ENCODE results near the gene TRMT112. TPM values are rescaled to one million over a fixed set of nuclear protein-coding genes. Genes with fewer than 3 reads are reported as not detected.
A peak's percentile ranks its signal among the peaks of the same experiment; 100 is the strongest.

The TRMT112 gene
- total RNA-seq, 2 donors from 2014 or later: 157 to 218 TPM

DNA sequence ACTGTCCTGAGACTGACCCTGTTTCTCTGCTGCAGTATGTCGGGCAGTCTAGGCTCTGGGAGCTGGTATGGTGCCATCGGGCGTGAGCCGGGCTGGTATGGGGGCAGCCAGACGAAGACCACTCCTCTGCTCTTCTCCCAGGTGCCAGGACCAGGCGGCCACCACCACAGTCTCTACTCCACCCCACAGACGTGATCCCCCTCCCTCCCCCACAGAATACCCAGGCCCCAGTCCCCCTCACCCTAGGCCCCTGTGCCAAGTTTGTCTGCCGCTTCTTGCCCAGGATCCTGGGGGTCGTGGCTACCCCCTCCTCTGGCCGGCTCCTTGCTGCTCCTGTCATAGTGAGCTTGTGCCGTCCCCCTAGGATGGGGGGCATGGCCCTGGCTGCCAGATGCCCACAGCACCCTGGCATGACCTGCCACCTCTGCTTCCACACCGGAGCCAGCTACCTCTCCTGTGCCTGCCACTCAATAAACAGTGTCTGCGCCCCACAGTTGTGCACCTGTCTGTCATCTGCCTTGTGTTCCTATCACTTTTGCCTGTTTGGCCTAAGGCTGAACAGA, 28.3 kb downstream of the TRMT112 start:
- H3K27me3 Mint-ChIP-seq: peaks cover 4% of the 10 kb centered on the region
- H3K9me3 Mint-ChIP-seq: no peaks in the 10 kb centered on the region
- no peak overlapping the region for H3K27ac Mint-ChIP-seq
- peaks cover 5% of the 10 kb centered on the region for H3K4me1 Mint-ChIP-seq
- no peak overlapping the region for H3K4me3 Mint-ChIP-seq
- no peak for ATAC-seq (replicated peaks)
- H3K36me3 Mint-ChIP-seq (ENCODE audit: low read depth): peaks cover 6% of the 10 kb centered on the region

DNA sequence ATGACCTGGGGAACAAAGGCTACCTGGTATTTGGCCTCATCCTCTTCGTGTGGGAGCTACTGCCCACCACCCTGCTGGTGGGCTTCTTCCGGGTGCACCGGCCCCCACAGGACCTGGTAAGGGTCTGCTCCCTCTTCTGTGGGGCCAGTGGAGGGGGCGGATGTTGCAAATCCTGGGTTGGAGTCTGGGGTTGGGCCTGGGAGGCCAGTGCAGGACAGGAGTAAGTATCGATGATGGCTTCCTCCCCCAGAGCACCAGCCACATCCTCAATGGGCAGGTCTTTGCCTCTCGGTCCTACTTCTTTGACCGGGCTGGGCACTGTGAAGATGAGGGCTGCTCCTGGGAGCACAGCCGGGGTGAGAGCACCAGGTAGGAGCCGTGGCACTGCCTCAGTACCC, 29.0 kb downstream of the TRMT112 start:
- no peak for ATAC-seq (replicated peaks)

DNA sequence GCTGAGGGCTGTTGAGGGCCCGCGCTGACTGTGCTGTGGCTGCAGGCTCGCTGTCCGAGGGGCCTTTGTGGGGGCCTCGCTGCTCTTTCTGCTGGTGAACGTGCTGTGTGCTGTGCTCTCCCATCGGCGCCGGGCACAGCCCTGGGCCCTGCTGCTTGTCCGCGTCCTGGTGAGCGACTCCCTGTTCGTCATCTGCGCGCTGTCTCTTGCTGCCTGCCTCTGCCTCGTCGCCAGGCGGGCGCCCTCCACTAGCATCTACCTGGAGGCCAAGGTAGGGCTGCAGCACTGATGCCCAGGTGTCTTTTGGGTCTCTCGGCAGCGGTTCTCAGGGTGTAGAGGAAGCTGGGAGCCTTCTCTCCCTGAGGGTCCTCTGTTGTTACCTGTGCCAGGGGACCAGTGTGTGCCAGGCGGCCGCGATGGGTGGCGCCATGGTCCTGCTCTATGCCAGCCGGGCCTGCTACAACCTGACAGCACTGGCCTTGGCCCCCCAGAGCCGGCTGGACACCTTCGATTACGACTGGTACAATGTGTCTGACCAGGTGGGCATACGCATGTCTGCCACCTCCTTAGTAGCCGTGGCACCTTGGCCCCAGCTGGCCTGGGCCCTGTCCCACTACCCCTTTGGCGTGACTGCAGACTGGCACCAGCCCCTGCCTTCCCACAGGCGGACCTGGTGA, 29.5 kb downstream of the TRMT112 start:
- no peak for ATAC-seq (replicated peaks)
- Mint-ChIP-seq H3K4me3 (no peak overlapping the region), H3K27ac (no peak overlapping the region), H3K27me3 (peaks cover 4% of the 10 kb centered on the region), H3K4me1 (peaks cover 5% of the 10 kb centered on the region), H3K36me3 (ENCODE audit: low read depth) (peaks cover 9% of the 10 kb centered on the region), H3K9me3 (no peaks in the 10 kb centered on the region)

More for the DNA sequence above, 29.0 kb downstream of the TRMT112 start:
- H3K27ac Mint-ChIP-seq: no peak overlapping the region
- H3K36me3 Mint-ChIP-seq (ENCODE audit: low read depth): peaks cover 6% of the 10 kb centered on the region
- H3K4me3 Mint-ChIP-seq: no peak overlapping the region
- no peaks in the 10 kb centered on the region for H3K9me3 Mint-ChIP-seq
- peaks cover 4% of the 10 kb centered on the region for H3K27me3 Mint-ChIP-seq
- peaks cover 5% of the 10 kb centered on the region for H3K4me1 Mint-ChIP-seq

DNA sequence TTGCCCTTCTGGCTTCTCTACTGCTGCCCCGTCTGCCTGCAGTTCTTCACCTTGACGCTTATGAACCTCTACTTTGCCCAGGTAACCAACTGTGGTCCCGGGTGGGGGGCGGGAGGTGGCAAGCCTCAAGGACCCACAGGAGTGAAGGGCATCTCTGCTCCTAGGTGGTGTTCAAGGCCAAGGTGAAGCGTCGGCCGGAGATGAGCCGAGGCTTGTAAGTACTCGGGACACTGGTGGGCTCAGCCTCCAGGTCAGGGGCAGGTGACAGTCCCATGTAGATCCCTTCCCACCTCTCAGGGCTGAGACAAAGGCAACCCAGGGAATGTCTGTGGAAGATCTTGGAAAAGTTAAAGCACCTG, 30.6 kb downstream of the TRMT112 start:
- ATAC-seq (replicated peaks): no peak
- H3K27me3 Mint-ChIP-seq: peaks cover 4% of the 10 kb centered on the region
- no peaks in the 10 kb centered on the region for H3K9me3 Mint-ChIP-seq
- H3K4me3 Mint-ChIP-seq: peak overlapping the region; percentile 80
- H3K27ac Mint-ChIP-seq: peak overlapping the region; percentile 90
- H3K4me1 Mint-ChIP-seq: peaks cover 5% of the 10 kb centered on the region
- H3K36me3 Mint-ChIP-seq (ENCODE audit: low read depth): peaks cover 16% of the 10 kb centered on the region

DNA sequence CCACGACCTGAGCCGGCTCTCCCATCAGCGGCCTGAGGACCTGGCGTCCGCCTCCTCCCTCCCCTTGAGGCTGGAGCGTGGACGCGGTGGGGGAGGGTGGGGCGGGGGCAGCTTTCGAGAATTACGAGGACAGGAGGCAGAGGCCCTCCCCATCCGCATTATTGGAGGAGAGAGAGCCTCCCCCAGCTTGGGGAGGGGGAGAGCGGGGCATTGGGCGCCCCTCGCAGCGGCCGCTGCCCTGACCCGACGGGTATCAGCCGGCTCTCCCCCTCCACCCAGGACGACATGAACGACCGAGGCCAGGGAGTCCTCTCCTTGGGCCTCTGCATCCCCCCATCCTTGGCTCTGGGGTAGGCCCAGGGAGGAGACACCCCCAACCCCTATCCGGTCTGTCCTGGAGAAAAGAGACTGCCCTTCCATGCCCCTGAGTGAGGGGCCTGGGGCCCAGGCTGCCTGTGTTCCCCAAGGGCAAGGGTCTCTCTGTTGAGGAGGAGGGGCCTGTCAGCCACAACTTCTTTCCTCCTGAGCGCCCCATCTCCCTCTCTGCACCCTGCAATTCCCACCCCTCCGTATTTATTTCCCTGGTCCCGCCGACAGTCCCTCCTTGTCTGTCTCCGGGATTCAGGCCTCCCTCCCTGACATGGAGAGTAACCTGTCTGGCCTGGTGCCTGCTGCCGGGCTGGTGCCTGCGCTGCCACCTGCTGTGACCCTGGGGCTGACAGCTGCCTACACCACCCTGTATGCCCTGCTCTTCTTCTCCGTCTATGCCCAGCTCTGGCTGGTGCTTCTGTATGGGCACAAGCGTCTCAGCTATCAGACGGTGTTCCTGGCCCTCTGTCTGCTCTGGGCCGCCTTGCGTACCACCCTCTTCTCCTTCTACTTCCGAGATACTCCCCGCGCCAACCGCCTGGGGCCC, 31.2 kb downstream of the TRMT112 start:
- H3K27me3 Mint-ChIP-seq: peaks cover 4% of the 10 kb centered on the region
- no peak for ATAC-seq (replicated peaks)
- peak overlapping the region; percentile 80 for H3K4me3 Mint-ChIP-seq
- peak overlapping the region; percentile 90 for H3K27ac Mint-ChIP-seq
- H3K9me3 Mint-ChIP-seq: no peaks in the 10 kb centered on the region
- H3K4me1 Mint-ChIP-seq: peaks cover 9% of the 10 kb centered on the region
- peaks cover 23% of the 10 kb centered on the region for H3K36me3 Mint-ChIP-seq (ENCODE audit: low read depth)

DNA sequence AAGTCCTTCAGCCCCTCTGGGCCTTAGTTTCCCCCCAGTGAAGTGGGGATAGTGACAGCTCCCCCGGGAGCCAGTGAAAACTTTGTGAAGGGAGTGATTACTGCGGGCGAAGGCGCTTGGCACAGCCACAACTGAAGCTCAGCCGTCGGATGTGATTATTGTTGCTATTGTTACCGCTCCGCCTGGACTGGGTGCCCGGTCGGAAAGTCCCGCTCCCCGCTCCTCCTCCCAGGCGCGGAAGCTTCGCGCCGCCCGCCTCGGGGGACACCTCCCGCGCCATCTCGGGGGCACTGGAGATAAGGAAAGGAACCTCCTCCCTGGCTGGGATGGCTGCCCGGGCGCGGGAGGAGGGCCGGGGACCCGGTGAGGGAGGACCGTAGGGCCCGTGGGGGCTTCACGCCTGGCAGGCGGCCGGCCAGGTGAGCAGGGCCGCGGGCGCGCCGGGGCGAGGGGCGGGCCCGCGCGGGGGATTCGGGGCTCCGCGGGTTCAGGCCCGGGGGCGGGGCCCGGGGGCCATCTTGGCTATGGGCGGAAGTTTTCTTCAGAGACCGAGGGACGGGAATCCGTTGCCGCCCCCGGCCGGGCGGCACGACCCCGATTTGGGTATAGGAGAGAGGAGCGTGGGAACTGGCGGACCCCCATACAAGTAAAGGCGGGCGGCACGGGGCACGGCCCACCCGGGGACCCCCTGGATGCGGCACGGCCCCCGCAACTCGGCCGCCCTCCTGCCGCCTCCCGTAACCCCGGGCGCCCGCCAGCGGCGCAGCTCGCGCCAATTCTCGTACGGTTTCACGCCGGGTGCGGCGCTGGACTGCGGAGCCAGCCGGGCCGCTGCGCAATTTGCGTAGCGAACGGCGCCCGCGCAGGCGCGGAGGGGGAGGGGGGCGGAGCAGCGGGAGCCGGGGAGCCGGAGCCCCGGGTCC, 32.1 kb downstream of the TRMT112 start, which contains the start of gene GPR137:
GPR137 (plus strand) TSS at position 887 of the 923 bp plus-strand sequence. CDS start 677 bp downstream, outside the sequence.
- ATAC-seq (replicated peaks): peak; percentile 68
- Mint-ChIP-seq H3K4me3 (peak within 1 kb of the TSS; percentile 80), H3K4me1 (peaks cover 10% of the 10 kb centered on the region), H3K36me3 (ENCODE audit: low read depth) (peaks cover 19% of the 10 kb centered on the region), H3K27me3 (no peaks in the 10 kb centered on the region), H3K9me3 (no peaks in the 10 kb centered on the region), H3K27ac (peak within 1 kb of the TSS; percentile 90)

DNA sequence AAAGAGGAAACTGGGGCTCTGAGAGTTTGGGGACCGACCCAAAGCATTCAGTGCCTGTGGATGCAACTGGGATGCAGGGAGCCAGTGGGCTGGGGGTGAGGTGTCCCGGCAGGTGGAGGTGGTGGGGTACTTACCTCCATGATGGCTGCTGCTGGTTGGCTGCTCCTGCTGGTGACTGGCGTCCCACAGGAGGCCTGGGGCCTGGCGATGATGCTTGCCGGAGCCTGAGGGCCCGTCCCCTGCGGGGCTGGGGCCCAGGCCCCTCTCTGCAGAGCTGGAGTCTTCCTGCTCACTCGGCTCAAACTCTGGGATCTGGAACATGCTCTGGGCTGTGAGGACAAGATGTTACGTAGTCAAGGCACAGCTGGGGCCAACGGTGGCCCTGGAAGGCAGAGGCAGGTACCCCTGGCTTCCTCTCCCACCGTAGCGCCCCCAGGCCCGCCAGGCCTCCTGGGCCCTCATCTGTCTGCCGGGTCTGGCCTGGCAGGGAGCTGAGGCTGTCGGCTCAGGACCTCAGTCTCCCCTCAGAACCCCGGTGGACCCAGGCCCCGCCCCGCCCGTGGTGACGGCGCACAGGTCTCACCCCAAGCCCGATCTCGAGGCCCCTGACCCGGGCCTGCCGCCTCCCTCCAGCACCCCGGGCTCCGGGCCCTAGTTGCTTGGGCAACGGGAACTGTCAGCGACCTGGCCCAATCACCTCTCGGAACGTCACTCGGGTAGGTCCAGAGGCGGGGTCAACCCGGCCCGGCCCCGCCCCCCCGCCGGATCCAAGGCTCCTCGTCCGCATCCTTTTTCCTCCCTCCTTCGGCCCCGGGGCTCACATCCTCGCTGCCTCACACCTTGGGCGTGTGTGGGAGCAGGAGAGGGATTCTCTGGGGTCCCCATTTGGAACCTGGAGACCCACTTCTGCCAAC, 33.1 kb downstream of the TRMT112 start, which contains the start of gene BAD:
BAD (minus strand) TSS at position 618 of the 914 bp plus-strand sequence; CDS start at position 321, 297 bp downstream.
- Mint-ChIP-seq H3K4me3 (peak within 1 kb of the TSS; percentile 80), H3K9me3 (no peaks in the 10 kb centered on the region), H3K36me3 (ENCODE audit: low read depth) (peaks cover 26% of the 10 kb centered on the region), H3K27ac (peak within 1 kb of the TSS; percentile 75), H3K4me1 (peaks cover 10% of the 10 kb centered on the region), H3K27me3 (no peaks in the 10 kb centered on the region)
- ATAC-seq (replicated peaks): peak; percentile 94

DNA sequence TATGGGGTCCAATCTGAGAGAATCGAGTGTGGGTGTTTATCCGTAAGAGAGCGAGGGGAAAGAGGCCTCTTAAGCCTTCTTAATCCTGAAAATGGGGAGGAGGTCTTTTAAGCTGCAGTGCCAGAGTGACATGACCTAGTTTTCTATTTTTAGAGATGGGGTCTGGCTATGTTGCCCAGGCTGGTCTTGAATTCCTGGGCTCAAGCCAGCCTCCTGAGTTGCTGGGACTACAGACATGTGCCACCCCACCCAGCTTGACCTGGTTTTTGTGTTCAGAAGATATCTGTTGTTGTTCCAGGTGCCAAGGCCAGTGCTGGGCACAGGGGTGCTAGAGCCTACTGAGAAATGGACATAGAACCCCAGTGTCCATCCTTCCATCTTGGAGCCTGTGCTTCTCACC, 34.3 kb downstream of the TRMT112 start:
- no peak for ATAC-seq (replicated peaks)
- H3K4me3 Mint-ChIP-seq: peak overlapping the region; percentile 80

DNA sequence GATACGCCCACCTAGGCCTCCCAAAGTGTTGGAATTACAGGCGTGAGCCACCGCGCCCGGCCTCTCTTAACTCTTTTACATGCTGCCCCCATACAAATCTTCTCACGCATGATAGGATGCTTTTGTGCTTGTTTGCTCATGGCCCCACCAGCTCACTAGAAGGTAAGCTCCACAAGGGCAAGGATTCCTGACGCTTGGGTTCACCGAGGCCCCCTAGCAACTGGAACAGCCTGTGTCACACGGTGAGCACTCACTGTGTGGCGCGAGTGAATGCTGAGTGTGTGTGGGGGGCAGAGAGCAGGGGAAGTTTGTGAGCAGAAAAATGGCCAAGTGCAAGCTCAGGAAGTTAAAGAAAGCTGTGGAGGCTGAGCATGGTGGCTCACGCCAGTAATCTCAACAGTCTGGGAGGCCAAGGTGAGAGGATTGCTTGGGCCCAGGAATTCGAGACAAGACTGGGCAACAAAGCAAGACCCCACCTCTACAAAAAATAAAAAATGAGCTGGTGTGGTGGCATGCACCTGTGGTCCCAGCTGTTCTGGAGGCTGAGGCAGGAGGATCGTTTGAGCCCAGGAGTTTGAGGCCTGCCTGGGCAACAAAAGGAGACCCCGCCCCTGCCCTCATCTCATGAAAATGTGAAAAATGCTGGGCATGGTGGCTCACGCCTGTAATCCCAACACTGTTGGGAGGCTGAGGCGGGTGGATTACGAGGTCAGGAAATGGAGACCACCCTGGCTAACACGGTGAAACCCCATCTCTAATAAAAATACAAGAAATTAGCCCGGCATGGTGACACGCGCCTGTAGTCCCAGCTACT, 35.2 kb downstream of the TRMT112 start:
- H3K9me3 Mint-ChIP-seq: no peaks in the 10 kb centered on the region
- peak overlapping the region; percentile 80 for H3K4me3 Mint-ChIP-seq
- no peaks in the 10 kb centered on the region for H3K27me3 Mint-ChIP-seq
- peaks cover 14% of the 10 kb centered on the region for H3K4me1 Mint-ChIP-seq
- H3K27ac Mint-ChIP-seq: peak overlapping the region; percentile 38
- ATAC-seq (replicated peaks): no peak
- H3K36me3 Mint-ChIP-seq (ENCODE audit: low read depth): peaks cover 33% of the 10 kb centered on the region

More for the DNA sequence above, 34.3 kb downstream of the TRMT112 start:
- peaks cover 33% of the 10 kb centered on the region for H3K36me3 Mint-ChIP-seq (ENCODE audit: low read depth)
- H3K27ac Mint-ChIP-seq: peak overlapping the region; percentile 75
- H3K4me1 Mint-ChIP-seq: peaks cover 14% of the 10 kb centered on the region
- no peaks in the 10 kb centered on the region for H3K27me3 Mint-ChIP-seq
- no peaks in the 10 kb centered on the region for H3K9me3 Mint-ChIP-seq

DNA sequence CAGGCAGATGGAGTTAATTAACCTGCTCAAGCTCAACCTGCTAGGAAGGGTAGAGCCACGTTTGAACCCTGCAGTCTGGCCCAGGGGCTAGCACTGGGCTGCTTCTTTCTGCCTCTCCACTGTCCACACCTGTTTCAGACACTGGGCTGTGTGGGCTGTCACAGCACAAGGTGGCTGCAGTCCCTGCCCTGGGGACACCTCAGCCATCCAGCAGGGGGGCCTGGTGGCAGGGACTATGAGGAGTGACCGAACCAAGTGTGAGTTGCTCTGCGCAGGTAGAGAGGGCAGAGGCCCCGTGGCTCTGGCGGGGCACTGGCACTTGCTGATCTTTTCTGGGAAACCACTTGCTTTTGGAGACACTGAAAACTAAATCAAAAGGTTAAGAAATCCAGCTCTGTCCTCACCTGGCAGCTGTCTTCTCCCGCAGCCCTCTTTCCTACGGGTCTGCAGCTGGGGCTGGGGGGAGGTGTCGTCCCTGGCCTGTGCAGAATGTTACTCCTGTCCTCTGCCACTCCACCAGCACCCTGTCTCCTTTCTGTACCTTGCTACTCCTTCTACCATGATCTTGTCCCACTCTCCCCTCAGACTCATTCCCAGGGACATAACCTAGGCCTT, 38.7 kb downstream of the TRMT112 start:
- no peaks in the 10 kb centered on the region for H3K9me3 Mint-ChIP-seq
- no peak for ATAC-seq (replicated peaks)
- H3K27me3 Mint-ChIP-seq: no peaks in the 10 kb centered on the region
- H3K4me3 Mint-ChIP-seq: no peak overlapping the region
- peak overlapping the region; percentile 9 for H3K27ac Mint-ChIP-seq
- peaks cover 38% of the 10 kb centered on the region for H3K36me3 Mint-ChIP-seq (ENCODE audit: low read depth)
- H3K4me1 Mint-ChIP-seq: peaks cover 9% of the 10 kb centered on the region

DNA sequence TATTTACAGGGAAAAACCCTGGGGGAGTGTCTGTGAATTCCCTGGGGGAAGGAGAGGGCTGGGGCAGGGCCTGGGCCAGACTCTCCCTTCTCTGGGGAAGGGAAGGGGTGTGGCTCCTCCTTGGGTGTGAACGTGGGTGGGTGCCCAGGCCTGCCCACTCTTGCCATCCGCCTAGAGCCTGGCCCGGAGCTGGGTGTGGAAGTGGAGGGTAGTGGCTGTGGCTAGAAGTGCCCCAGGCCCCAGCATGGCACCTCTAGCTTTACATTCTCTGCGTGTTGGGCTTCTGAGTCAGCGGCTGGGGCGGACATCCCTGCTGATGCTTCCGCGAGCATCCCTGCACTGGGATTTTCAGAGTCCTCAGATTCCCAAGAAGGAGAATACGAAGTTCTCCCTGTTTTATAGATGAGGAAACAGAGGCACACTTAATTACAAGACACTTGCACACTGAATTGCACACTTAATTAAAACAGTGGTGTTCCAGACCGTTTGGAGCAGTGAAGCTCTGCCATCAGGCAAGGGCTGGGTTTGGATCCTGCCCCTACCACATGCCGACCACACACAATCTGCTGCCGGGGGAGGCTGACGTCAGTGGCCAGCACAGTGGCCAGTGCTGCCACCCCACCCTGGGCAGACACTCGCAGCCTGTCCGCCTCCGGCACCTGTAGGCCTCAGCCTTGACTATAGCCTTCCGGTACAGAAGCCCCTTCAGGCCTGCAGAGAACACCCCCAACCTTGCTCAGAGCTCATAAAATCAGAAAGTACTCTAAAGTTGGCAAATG, 40.5 kb downstream of the TRMT112 start:
- no peaks in the 10 kb centered on the region for H3K9me3 Mint-ChIP-seq
- no peak overlapping the region for H3K27ac Mint-ChIP-seq
- no peak for ATAC-seq (replicated peaks)
- H3K36me3 Mint-ChIP-seq (ENCODE audit: low read depth): peaks cover 35% of the 10 kb centered on the region
- H3K4me3 Mint-ChIP-seq: no peak overlapping the region
- H3K27me3 Mint-ChIP-seq: no peaks in the 10 kb centered on the region
- H3K4me1 Mint-ChIP-seq: peaks cover 11% of the 10 kb centered on the region
